ENCODE results near the gene PTPRE. TPM values are rescaled to one million over a fixed set of nuclear protein-coding genes. Genes with fewer than 3 reads are reported as not detected.
A peak's percentile ranks its signal among the peaks of the same experiment; 100 is the strongest.

Gene PTPRE
- total RNA-seq, 1 donor from 2014 or later: 70.6 TPM

DNA sequence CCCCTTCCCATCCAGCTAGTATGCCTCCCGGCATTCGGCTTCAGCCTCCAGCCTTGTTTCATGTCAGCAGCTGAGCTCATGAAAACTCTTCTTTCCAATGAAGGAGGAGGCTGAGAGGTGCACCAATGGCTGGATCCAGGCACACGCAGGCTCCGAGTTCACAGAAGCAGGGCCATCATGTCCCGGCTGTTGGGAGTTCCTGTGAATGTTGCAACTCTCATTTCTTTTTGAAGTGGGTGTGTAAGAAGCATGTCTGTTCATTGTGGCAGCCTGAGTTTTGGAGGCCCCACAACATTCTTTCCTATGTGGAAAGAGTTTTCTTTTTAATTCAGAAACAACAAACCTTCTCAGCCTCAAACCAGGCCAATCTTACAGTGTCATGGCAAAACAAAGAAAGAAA is 89.7 kb downstream of the PTPRE start:
- Histone ChIP-seq H3K27me3 (no peaks in the 10 kb centered on the region), H3K4me1 (peaks cover 34% of the 10 kb centered on the region), H3K4me3 (no peak overlapping the region), H3K27ac (peak overlapping the region; percentile 71), H3K9me3 (no peaks in the 10 kb centered on the region), H3K36me3 (no peaks in the 10 kb centered on the region)
- ATAC-seq (peak; percentile 73), DNase-seq (peak; percentile 74)
- intact Hi-C loops (cut with DNase I): loop anchor here (5.0 kb wide), 1 partner anchor 89 kb away; the partner anchor contains the start of gene PTPRE
- TF ChIP-seq CTCF (IDR thresholded peaks at IDR 0.05): no peak

DNA sequence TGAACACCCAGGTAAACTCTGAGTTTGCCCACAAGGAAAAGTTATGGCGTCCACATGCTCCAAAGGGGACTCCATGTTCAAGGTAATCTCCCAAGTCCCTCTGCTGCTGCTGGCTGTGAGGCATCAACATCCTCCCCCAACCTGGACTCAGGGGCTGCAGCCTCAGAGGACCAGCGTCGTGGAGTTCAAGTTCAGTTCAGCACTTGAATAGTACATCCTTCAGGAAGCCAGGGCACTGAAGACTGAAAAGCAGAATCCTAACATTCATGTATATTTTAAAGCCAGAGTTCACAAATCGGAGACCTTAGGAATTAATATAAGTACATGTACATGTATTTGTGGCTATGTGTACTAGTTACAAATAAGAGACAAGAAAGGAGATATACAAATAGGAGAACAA is 90.4 kb downstream of the PTPRE start:
- Histone ChIP-seq H3K27me3 (no peaks in the 10 kb centered on the region), H3K27ac (peak overlapping the region; percentile 71), H3K36me3 (no peaks in the 10 kb centered on the region), H3K4me1 (peaks cover 27% of the 10 kb centered on the region), H3K9me3 (no peaks in the 10 kb centered on the region), H3K4me3 (no peak overlapping the region)
- intact Hi-C loops (cut with DNase I): loop anchor here (5.0 kb wide), 1 partner anchor 90 kb away; the partner anchor contains the start of gene PTPRE
- ATAC-seq (no peak), DNase-seq (peak; percentile 21)
- TF ChIP-seq CTCF (IDR thresholded peaks at IDR 0.05): no peak

- TF ChIP-seq CTCF (IDR thresholded peaks at IDR 0.05): no peak
- no peak for DNase-seq
Measured at GRCh38 chr10:127997937-127998336, 91.0 kb downstream of the PTPRE start.

DNA sequence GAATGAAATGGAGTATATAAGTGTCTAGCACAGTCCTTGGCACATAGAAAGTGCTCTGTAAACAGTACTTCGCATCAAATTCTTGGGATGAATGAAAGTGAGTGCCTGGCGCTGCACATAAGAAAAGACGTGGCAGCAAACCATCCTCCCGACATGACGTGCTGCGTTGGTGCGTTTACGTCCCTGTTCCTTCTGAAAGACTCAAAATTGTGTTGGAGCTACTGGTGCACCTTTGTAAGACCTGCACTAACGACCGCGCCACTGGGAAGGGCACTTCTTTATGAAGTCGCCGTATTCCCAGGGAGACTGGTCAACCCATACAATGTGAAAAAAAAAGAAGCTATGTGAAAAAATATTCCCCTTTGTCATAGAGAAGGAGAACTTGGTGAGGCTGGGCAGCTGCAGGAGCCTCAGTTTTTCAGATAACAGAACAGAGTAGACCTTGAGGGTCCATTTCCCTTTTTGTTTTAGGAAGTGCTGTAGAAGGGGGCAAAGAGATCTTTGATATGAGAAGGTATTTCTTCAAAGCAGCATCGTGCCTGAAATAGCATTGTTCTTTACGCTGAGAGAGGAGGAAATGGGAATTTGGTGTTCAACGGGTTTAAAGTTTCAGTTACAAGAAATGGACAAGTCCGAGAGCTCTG is 91.7 kb downstream of the PTPRE start:
- no peak overlapping the region for H3K4me3 ChIP-seq
- H3K27ac ChIP-seq: no peak overlapping the region
- intact Hi-C loops (cut with DNase I): loop anchor here (5.0 kb wide), 1 partner anchor 91 kb away; the partner anchor contains the start of gene PTPRE
- H3K4me1 ChIP-seq: peaks cover 24% of the 10 kb centered on the region
- no peaks in the 10 kb centered on the region for H3K27me3 ChIP-seq
- H3K36me3 ChIP-seq: no peaks in the 10 kb centered on the region
- no peak for TF ChIP-seq CTCF (IDR thresholded peaks at IDR 0.05)
- ATAC-seq (no peak), DNase-seq (peak; percentile 35)
- H3K9me3 ChIP-seq: no peaks in the 10 kb centered on the region

More at GRCh38 chr10:127997937-127998336, 91.0 kb downstream of the PTPRE start:
- H3K27ac ChIP-seq: peak overlapping the region; percentile 71
- ATAC-seq: no peak
- H3K27me3 ChIP-seq: no peaks in the 10 kb centered on the region
- no peaks in the 10 kb centered on the region for H3K9me3 ChIP-seq
- no peaks in the 10 kb centered on the region for H3K36me3 ChIP-seq
- H3K4me3 ChIP-seq: no peak overlapping the region
- intact Hi-C loops (cut with DNase I): loop anchor here (5.0 kb wide), 1 partner anchor 91 kb away; the partner anchor contains the start of gene PTPRE
- H3K4me1 ChIP-seq: peaks cover 24% of the 10 kb centered on the region

DNA sequence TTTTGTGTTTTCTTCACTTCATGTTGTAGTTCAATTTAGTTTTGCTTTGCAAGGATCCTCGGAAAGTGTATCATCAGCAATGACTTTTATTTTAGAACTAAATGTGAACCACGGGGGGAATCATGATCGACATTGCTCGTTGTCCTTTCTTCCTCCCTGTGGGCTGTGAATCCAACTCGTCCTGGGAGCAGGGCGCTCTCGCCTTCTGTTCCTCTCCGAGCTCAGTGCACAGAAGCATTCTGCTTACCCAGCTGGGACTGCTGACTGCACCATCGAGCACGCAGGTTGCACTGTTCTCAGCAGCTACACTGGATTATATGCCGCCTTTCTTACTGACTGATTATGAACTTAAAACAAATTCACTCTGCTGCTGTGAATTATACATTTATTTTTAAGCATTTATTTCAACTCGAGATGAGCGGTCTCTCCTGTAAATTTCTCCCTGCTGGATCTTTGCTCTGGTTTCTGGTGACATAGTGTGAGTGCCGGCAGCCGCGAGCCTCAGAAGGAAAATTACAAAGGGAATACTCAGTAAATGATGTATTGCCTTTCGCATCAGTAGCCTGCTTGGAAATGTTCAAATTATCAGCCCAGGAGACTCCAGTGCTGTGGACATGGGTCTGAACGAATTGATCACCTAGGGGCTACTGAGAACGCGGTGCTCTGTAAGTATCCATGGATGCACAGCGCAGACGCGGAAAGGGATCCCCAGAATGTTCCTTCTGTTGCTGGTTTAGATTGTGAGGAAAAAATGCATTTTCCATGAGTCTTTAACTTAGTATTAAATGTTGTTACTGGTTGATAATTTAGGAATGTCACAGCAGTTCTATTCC is 92.6 kb downstream of the PTPRE start:
- intact Hi-C loops (cut with DNase I): loop anchor here (5.0 kb wide), 1 partner anchor 92 kb away; the partner anchor contains the start of gene PTPRE
- no peak for ATAC-seq
- H3K9me3 ChIP-seq: no peaks in the 10 kb centered on the region
- no peak overlapping the region for H3K4me3 ChIP-seq
- no peaks in the 10 kb centered on the region for H3K36me3 ChIP-seq
- H3K4me1 ChIP-seq: peaks cover 24% of the 10 kb centered on the region
- peak; percentile 27 for DNase-seq
- no peak for TF ChIP-seq CTCF (IDR thresholded peaks at IDR 0.05)
- H3K27ac ChIP-seq: no peak overlapping the region
- no peaks in the 10 kb centered on the region for H3K27me3 ChIP-seq

Data from upper lobe of right lung (tissue), 1 donor.